HS-27A (cell line): ENCODE measurements around the gene DCK.
"Not testable (repeated sequence)": the region's sequence is repeated elsewhere in the genome, so short reads cannot be mapped to it uniquely, and the experiment has no call there.

ENCODE experiments used
- DNase-seq: peaks from one replicate; pipeline ENCODE4 v3.0.0-alpha.2; 2012; ENCODE audit warnings: low read depth, missing footprints

Gene DCK

GRCh38 chr4:71001363-71001762, 7.9 kb downstream of the DCK start:
- DNase-seq, result not testable (repeated sequence)

GRCh38 chr4:71004281-71004851, 10.9 kb downstream of the DCK start:
- no peak for DNase-seq

GRCh38 chr4:71005025-71005424, 11.6 kb downstream of the DCK start:
- DNase-seq, result not testable (repeated sequence)

GRCh38 chr4:71006203-71006907, 12.9 kb downstream of the DCK start:
- no peak for DNase-seq

- DNase-seq, result no peak
These were observed 14.7 kb downstream of the DCK start for GRCh38 chr4:71008196-71008595.

GRCh38 chr4:71009086-71009485, 15.6 kb downstream of the DCK start:
- DNase-seq, result no peak

DNA sequence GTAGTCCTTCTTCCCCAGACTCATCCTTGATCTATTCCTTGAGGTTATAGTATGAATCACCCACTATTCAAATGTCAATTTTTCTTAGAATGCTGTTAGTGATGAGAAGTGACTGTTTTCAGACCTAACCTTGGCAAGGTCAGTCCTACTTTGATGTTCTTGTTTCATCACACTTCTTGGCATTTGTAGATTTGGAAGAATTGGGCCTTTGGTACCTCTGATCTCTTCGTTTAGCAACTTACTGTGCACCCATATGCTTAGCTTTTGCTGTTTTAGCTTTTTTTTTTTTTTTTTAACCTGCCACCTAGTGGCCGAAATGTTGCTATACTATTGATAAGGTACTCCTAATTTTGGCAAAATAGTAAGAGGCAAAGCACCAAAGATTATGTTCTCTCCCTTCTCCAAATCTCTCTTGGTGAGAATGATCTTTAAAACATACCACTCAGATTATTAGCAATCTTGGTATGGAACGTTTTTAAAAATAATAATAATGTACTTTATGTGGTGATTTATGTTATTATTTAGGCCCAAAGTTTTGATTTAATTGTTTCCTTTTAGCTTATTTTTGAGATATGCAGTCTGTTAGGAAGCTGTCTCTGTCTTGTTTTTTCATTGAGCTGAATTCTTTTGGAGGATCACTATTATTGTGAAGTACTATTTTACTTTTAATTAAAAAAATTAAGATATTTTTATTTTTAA, 16.6 kb downstream of the DCK start:
- DNase-seq, result no peak

GRCh38 chr4:71011451-71011850, 18.0 kb downstream of the DCK start:
- DNase-seq, result no peak

DNA sequence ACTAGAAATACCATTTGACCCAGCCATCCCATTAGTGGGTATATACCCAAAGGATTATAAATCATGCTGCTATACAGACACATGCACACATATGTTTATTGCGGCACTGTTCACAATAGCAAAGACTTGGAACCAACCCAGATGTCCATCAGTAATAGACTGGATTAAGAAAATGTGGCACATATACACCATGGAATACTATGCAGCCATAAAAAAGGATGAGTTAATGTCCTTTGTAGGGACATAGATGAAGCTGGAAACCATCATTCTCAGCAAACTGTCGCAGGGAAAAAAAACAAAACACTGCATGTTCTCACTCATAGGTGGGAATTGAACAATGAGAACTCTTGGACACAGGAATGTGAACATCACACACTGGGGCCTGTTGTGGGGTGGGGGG, 23.9 kb downstream of the DCK start:
- DNase-seq, result not testable (repeated sequence)

DNA sequence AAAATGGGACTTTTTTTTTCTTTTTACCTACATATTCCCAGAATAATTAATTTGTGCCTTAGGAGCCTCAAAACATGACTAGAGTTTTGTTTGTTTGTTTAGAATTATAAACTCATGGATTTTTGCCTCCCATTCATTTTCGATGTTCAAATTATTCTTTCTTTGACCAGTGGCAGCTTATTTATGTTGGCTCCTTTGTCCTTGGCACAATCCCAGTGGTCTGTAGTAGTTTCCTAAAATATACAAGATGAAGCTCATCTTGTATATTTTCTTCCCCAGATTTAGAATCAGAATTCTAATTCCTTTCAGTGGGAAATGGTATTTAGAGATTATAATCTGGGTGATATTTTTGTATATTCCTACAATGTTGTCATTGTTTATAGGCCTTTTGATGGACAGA, 27.2 kb downstream of the DCK start:
- DNase-seq, result no peak

DNA sequence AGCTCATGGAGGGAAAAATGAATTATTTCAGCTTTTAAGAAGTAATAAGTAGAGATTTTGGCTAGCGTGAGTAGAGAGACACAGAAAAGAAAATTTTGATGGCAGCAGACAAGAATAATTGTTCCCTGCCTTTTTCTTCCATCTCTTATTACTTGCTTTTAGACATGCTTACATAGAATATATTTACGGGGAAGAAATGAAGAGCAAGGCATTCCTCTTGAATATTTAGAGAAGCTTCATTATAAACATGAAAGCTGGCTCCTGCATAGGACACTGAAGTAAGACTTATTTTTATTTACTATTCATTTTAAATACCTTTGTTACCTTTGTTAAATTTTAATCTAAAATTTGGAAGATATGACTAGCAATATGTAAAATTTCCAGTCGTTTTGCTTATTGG, 32.2 kb downstream of the DCK start:
- no peak for DNase-seq

- DNase-seq, result peak; percentile 83
These were observed 32.6 kb downstream of the DCK start for GRCh38 chr4:71026086-71026485.

DNA sequence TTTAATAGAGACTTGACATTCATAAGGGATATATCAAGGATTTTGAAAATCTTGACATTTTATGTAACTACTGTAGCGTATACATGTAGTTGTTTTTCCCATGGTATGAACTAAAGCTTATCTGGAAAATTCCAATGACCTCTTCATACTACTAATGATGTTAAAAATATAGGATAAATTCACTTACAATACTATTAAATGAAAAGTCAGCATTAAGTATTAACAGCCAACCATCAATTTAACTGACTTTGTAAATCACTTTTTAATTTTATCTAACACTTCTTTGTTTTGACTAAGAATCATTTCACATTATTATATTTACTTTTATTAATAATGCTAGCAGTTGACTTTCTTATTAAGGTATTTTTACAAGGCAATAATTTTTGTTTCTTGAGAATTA, 34.2 kb downstream of the DCK start:
- DNase-seq, result no peak

- DNase-seq, result no peak
These were observed 36.1 kb downstream of the DCK start for GRCh38 chr4:71029504-71029903.

GRCh38 chr4:71032106-71032505, 38.7 kb downstream of the DCK start:
- peak; percentile 59 for DNase-seq

DNA sequence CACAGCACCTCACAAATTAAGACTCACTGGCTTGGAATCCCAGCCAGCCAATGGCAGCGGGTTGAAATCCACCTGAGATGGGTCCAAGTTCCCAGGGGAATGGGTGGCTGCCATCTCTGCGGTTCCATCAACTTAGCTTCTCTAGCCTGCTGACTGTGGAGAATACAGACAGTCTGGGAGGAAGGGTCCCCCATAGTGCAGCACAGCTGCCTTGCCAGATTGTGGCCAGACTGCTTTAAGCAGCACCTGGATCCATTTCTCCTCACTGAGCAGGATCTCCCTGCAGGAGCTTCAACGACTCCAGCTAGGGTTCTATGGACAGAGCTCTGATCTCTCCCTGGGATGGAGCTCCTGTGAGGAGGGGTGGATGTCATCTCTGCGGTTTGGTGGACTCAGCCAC, 51.8 kb downstream of the DCK start:
- DNase-seq, result no peak

DNA sequence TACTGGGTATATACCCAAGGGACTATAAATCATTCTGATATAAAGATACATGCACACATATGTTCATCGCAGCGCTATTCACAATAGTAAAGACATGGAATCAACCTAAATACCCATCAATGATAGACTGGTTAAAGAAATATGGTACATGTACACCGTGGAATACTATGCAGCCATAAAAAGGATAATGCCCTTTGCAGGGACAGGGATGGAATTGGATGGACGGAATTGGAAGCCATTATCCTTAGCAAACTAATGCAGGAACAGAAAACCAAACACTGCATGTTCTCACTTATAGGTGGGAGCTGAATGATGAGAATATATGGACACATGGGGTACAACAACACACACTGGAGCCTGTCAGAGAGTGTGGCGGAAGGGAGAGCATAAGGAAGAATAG, 55.9 kb downstream of the DCK start:
- DNase-seq, result no peak

- no peak for DNase-seq
These were observed 57.4 kb downstream of the DCK start for GRCh38 chr4:71050809-71051208.

- no peak for DNase-seq
These were observed 58.6 kb downstream of the DCK start for GRCh38 chr4:71052034-71052433.

DNA sequence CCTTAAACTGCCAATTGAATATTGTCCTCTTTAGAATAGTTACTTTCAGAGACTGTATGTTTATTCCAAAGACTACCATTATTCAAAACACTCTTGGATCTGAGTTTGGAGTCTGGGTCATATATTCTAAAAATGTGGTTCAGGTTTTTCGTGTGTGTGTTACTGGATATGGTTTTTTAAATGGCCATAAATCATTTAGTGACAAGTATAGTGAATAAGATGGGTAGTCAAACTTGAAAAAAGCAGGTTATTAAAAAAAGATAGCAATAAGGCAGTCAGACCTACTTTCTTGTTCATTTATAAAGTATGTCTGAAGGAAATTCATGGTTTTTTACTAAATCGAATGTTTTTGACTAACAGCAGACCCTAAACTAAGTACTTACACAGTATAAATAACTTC, 59.3 kb downstream of the DCK start:
- DNase-seq, result no peak

- DNase-seq, result not testable (repeated sequence)
These were observed 60.2 kb downstream of the DCK start for GRCh38 chr4:71053613-71054012.

GRCh38 chr4:71059573-71059972, 66.1 kb downstream of the DCK start:
- not testable (repeated sequence) for DNase-seq

GRCh38 chr4:71062436-71062835, 69.0 kb downstream of the DCK start:
- no peak for DNase-seq
